H9 (cell line): ENCODE data around the gene FCN1. TPM values are rescaled to one million over a fixed set of nuclear protein-coding genes. Genes with fewer than 3 reads are reported as not detected.

ENCODE experiments used
- DNase-seq: peaks from one replicate; pipeline ENCODE4 v3.0.0-alpha.2; 2017
- H2AFZ ChIP-seq: one replicate; pipeline ENCODE4 v1.6.1; 2013; ENCODE audit warnings: mild to moderate bottlenecking, low read length, control low read depth, moderate library complexity
- H2AK5ac ChIP-seq: 2 replicates; pipeline ENCODE4 v1.6.1; 2013; ENCODE audit warnings: low read length, control low read depth, mixed read lengths; ENCODE audit not compliant: insufficient read length
- H2BK120ac ChIP-seq: one replicate; pipeline ENCODE4 v1.6.1; 2013; ENCODE audit warnings: low read depth, mild to moderate bottlenecking, low read length, control low read depth, inconsistent platforms; ENCODE audit not compliant: poor library complexity, severe bottlenecking
- H2BK12ac ChIP-seq: 2 replicates; pipeline ENCODE4 v1.6.1; 2013; ENCODE audit warnings: low read length, control low read depth, mixed read lengths, low read depth; ENCODE audit not compliant: insufficient read length
- H2BK15ac ChIP-seq: 2 replicates; pipeline ENCODE4 v1.6.1; 2013; ENCODE audit warnings: low read depth, low read length, control low read depth
- H2BK20ac ChIP-seq: one replicate; pipeline ENCODE4 v1.6.1; 2013; ENCODE audit warnings: low read depth, mild to moderate bottlenecking, low read length, control low read depth, inconsistent platforms; ENCODE audit not compliant: poor library complexity, severe bottlenecking
- H2BK5ac ChIP-seq: 2 replicates; pipeline ENCODE4 v1.6.1; 2013; ENCODE audit warnings: low read length, control low read depth, mixed read lengths; ENCODE audit not compliant: insufficient read length
- H3K14ac ChIP-seq: 2 replicates; pipeline ENCODE4 v1.6.1; 2013; ENCODE audit warnings: low read length, control low read depth; ENCODE audit not compliant: insufficient read depth
- H3K18ac ChIP-seq: 2 replicates; pipeline ENCODE4 v1.6.1; 2013; ENCODE audit warnings: low read depth, mild to moderate bottlenecking, mixed read lengths, low read length, control low read depth; ENCODE audit not compliant: insufficient read length
- H3K23ac ChIP-seq: 2 replicates; pipeline ENCODE4 v1.6.1; 2013; ENCODE audit warnings: low read length, control low read depth, mixed read lengths, low read depth; ENCODE audit not compliant: insufficient read length
- H3K23me2 ChIP-seq: 2 replicates; pipeline ENCODE4 v1.6.1; 2013; ENCODE audit warnings: low read depth, mild to moderate bottlenecking, mixed read lengths, low read length, control low read depth; ENCODE audit not compliant: insufficient read length, poor library complexity, severe bottlenecking
- H3K27ac ChIP-seq: 2 replicates; pipeline ENCODE4 v1.5.1; 2013; ENCODE audit warnings: low read length, control low read depth, mixed read lengths, low read depth; ENCODE audit not compliant: insufficient read length
- H3K27me3 ChIP-seq: 2 replicates; pipeline ENCODE4 v1.6.1; 2013; ENCODE audit warnings: low read length, control low read depth, inconsistent platforms; ENCODE audit not compliant: insufficient read depth
- H3K4ac ChIP-seq: 2 replicates; pipeline ENCODE4 v1.6.1; 2013; ENCODE audit warnings: low read depth, mild to moderate bottlenecking, control low read depth, inconsistent platforms, low read length, moderate library complexity
- H3K4me1 ChIP-seq: 2 replicates; pipeline ENCODE4 v1.6.1; 2013; ENCODE audit warnings: low read length, control low read depth, inconsistent platforms; ENCODE audit not compliant: insufficient read depth
- H3K4me2 ChIP-seq: 2 replicates; pipeline ENCODE4 v1.6.1; 2013; ENCODE audit warnings: low read length, control low read depth, mixed read lengths; ENCODE audit not compliant: insufficient read length, insufficient read depth
- H3K56ac ChIP-seq: 2 replicates; pipeline ENCODE4 v1.6.1; 2013; ENCODE audit warnings: low read depth, mild to moderate bottlenecking, mixed read lengths, low read length, control low read depth; ENCODE audit not compliant: insufficient read length
- H3K79me1 ChIP-seq: 2 replicates; pipeline ENCODE4 v1.6.1; 2013; ENCODE audit warnings: low read depth, mild to moderate bottlenecking, moderate library complexity, low read length, control low read depth, inconsistent platforms; ENCODE audit not compliant: insufficient read depth, poor library complexity, severe bottlenecking
- H3K79me2 ChIP-seq: 2 replicates; pipeline ENCODE4 v1.6.1; 2013; ENCODE audit warnings: low read length, control low read depth, inconsistent platforms; ENCODE audit not compliant: insufficient read depth
- H3K9ac ChIP-seq: 2 replicates; pipeline ENCODE4 v1.6.1; 2013; ENCODE audit warnings: low read length, control low read depth, mixed read lengths; ENCODE audit not compliant: insufficient read length; ENCODE audit errors: extremely low read depth
- H3K9me3 ChIP-seq: one replicate; pipeline ENCODE4 v1.6.1; 2013; ENCODE audit warnings: low read depth, low read length, inconsistent platforms; ENCODE audit not compliant: control insufficient read depth
- H3T11ph ChIP-seq: one replicate; pipeline ENCODE4 v1.6.1; 2013; ENCODE audit warnings: mild to moderate bottlenecking, low read length, control low read depth, inconsistent platforms
- H4K20me1 ChIP-seq: one replicate; pipeline ENCODE4 v1.6.1; 2013; ENCODE audit not compliant: control insufficient read depth, insufficient read length, insufficient read depth
- H4K5ac ChIP-seq: 2 replicates; pipeline ENCODE4 v1.6.1; 2013; ENCODE audit warnings: low read depth, mild to moderate bottlenecking, mixed read lengths, low read length, control low read depth; ENCODE audit not compliant: insufficient read length
- H4K8ac ChIP-seq: replicated peaks from 2 replicates; pipeline ENCODE4 v1.6.1; 2013; ENCODE audit warnings: low read length, control low read depth, mixed read lengths, low read depth; ENCODE audit not compliant: insufficient read length
- H4K91ac ChIP-seq: 2 replicates; pipeline ENCODE4 v1.6.1; 2013; ENCODE audit warnings: low read depth, mild to moderate bottlenecking, moderate library complexity, mixed read lengths, low read length, control low read depth; ENCODE audit not compliant: insufficient read length
- H3K27ac Mint-ChIP-seq, 3 experiments: 2 replicates in 2 of 3; 3 replicates in 1 of 3; pipeline ENCODE4 v1.8.0; 2020 to 2021; ENCODE audit warnings: mixed read lengths in 3 of 3, mild to moderate bottlenecking in 1 of 3, moderate library complexity in 1 of 3
- H3K27me3 Mint-ChIP-seq: 2 replicates; pipeline ENCODE4 v1.8.0; 2021; ENCODE audit warnings: low read depth, mild to moderate bottlenecking, moderate library complexity, mixed read lengths
- H3K36me3 Mint-ChIP-seq, 3 experiments: 2 replicates in 2 of 3; 3 replicates in 1 of 3; pipeline ENCODE4 v1.8.0; 2020 to 2021; ENCODE audit warnings: low read depth in 3 of 3, mixed read lengths in 3 of 3; ENCODE audit not compliant: insufficient read depth in 1 of 3
- H3K4me1 Mint-ChIP-seq, 2 experiments: 2 replicates each; pipeline ENCODE4 v1.8.0; 2020; ENCODE audit warnings: mixed read lengths in 2 of 2
- H3K4me3 Mint-ChIP-seq, 2 experiments: 2 replicates in 1 of 2; 3 replicates in 1 of 2; pipeline ENCODE4 v1.8.0; 2020 to 2021; ENCODE audit warnings: mild to moderate bottlenecking in 2 of 2, mixed read lengths in 2 of 2, moderate library complexity in 1 of 2
- H3K9me3 Mint-ChIP-seq, 2 experiments: 2 replicates in 1 of 2; 3 replicates in 1 of 2; pipeline ENCODE4 v1.8.0; 2020; ENCODE audit warnings: mild to moderate bottlenecking in 2 of 2, mixed read lengths in 2 of 2, moderate library complexity in 1 of 2
- CTCF ChIP-seq: fragments of 200-600 bp; sonication (generic); conservative IDR thresholded peaks from 3 replicates; pipeline ENCODE4 v1.8.0; 2021; ENCODE audit warnings: antibody characterized with exemption, mild to moderate bottlenecking
- WGBS: extraction: QIAGEN DNeasy Blood & Tissue Kit; methylation state at CpG from one replicate; pipeline ENCODE4 v1.1.7; 2013; ENCODE audit warnings: missing lambda C conversion rate, low lambda C conversion rate, mixed read lengths; ENCODE audit not compliant: insufficient read length; ENCODE audit errors: extremely low coverage; 5-methylcytosine and 5-hydroxymethylcytosine counted together
- total RNA-seq: library from RNA; stranded (reverse); gene quantifications from 2 replicates; pipeline ENCODE4 v1.2.1, GENCODE V29; 2021

FCN1 gene
- total RNA-seq, 1 experiment from 2014 or later: not detected

GRCh38 chr9:134899168-134899567 lies 18.5 kb downstream of the FCN1 start:
- Histone ChIP-seq H3T11ph (no peak overlapping the region), H3K14ac (no peak overlapping the region), H4K8ac (no peak overlapping the region), H3K56ac (no peak overlapping the region), H3K9me3 (peaks cover 2% of the 10 kb centered on the region), H2BK12ac (no peak overlapping the region), H3K27ac (no peak overlapping the region), H3K9ac (no peak overlapping the region), H2BK120ac (no peak overlapping the region), H3K18ac (no peak overlapping the region), H3K4me2 (no peak overlapping the region), H3K79me1 (no peaks in the 10 kb centered on the region), H2BK15ac (no peak overlapping the region), H3K4ac (no peak overlapping the region), H2AFZ (no peak overlapping the region), H2AK5ac (no peak overlapping the region), H4K91ac (no peak overlapping the region), H2BK20ac (no peak overlapping the region), H2BK5ac (no peak overlapping the region), H4K5ac (no peak overlapping the region), H3K27me3 (no peaks in the 10 kb centered on the region), H4K20me1 (no peaks in the 10 kb centered on the region), H3K23me2 (no peaks in the 10 kb centered on the region), H3K79me2 (no peaks in the 10 kb centered on the region), H3K23ac (no peak overlapping the region), H3K4me1 (no peaks in the 10 kb centered on the region)
- H3K4me1 Mint-ChIP-seq: no peaks in the 10 kb centered on the region
- no peak for TF ChIP-seq CTCF
- peaks cover 0 to 13% (median 6%) of the 10 kb centered on the region in 3 experiments; a peak in 4 of 7 replicates for H3K36me3 Mint-ChIP-seq
- H3K27me3 Mint-ChIP-seq: peaks cover 4% of the 10 kb centered on the region
- H3K9me3 Mint-ChIP-seq: peaks cover 18 to 24% of the 10 kb centered on the region in 2 experiments
- H3K27ac Mint-ChIP-seq: no peak overlapping the region
- H3K4me3 Mint-ChIP-seq: no peak overlapping the region
- no peak for DNase-seq
- no CpG with 5 or more reads among the region's 3 CpGs for WGBS
